LNCaP clone FGC (cell line): Measurements from ENCODE around the gene CCDC169.

Experiments
- DNase-seq: peaks from one replicate; pipeline ENCODE4 v3.0.0-alpha.2; 2011; ENCODE audit warnings: low read depth
- H3K4me3 ChIP-seq: 2 replicates; pipeline ENCODE4 v1.5.1; 2011; ENCODE audit warnings: mild to moderate bottlenecking, low read depth, low read length, control low read depth
- CTCF ChIP-seq: IDR thresholded peaks from 2 replicates; pipeline ENCODE4 v1.5.1; 2012; ENCODE audit warnings: mild to moderate bottlenecking; ENCODE audit not compliant: control insufficient read depth, insufficient read depth; ENCODE audit errors: extremely low read depth

CCDC169 gene

GRCh38 chr13:36188441-36188840 lies 109.2 kb downstream of the CCDC169 start:
- no peak overlapping the region for H3K4me3 ChIP-seq
- TF ChIP-seq CTCF, result no peak
- no peak for DNase-seq

GRCh38 chr13:36183901-36184300 lies 113.7 kb downstream of the CCDC169 start:
- TF ChIP-seq CTCF, result no peak
- H3K4me3 ChIP-seq, result no peak overlapping the region
- no peak for DNase-seq
